HG02970 (cell line): ENCODE data around the gene ALK.

Experiments used
- ATAC-seq: cut with Tn5 transposase; IDR thresholded peaks from one replicate; pipeline ENCODE4 v1.9.1; 2021; ENCODE audit warnings: mild to moderate bottlenecking, moderate library complexity, moderate number of reproducible peaks; ENCODE audit not compliant: unreplicated experiment, low FRiP score

The ALK gene

GRCh38 chr2:29314816-29315571 is 606.4 kb downstream of the ALK start:
- ATAC-seq = peak; percentile 54

GRCh38 chr2:29311458-29311857 is 609.9 kb downstream of the ALK start:
- ATAC-seq = no peak

- ATAC-seq = no peak
Measured at GRCh38 chr2:29310650-29311348, 610.6 kb downstream of the ALK start.

- no peak for ATAC-seq
Measured at GRCh38 chr2:29309090-29310029, 612.0 kb downstream of the ALK start.

- ATAC-seq = no peak
Measured at GRCh38 chr2:29308366-29308765, 613.0 kb downstream of the ALK start.

DNA sequence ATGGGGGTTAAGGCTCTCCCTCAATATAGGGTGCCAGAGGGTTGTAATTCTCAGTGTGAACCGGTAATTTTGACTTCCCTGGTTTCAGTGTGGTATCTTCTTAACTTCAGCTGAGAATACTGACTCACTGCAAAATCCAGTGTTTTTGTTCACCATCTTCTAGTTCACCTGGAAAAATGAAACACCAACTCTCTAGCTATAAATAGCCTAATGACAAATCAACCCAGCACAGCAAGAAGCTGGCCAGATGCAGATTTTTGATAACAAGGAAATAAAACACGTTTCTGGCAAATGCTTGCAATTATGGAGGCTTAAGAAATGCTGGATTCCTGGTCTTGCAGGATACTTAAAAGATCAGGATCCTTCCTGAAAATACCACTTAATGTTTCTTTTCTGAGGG is 613.9 kb downstream of the ALK start:
- no peak for ATAC-seq

- no peak for ATAC-seq
Measured at GRCh38 chr2:29305762-29306161, 615.6 kb downstream of the ALK start.

DNA sequence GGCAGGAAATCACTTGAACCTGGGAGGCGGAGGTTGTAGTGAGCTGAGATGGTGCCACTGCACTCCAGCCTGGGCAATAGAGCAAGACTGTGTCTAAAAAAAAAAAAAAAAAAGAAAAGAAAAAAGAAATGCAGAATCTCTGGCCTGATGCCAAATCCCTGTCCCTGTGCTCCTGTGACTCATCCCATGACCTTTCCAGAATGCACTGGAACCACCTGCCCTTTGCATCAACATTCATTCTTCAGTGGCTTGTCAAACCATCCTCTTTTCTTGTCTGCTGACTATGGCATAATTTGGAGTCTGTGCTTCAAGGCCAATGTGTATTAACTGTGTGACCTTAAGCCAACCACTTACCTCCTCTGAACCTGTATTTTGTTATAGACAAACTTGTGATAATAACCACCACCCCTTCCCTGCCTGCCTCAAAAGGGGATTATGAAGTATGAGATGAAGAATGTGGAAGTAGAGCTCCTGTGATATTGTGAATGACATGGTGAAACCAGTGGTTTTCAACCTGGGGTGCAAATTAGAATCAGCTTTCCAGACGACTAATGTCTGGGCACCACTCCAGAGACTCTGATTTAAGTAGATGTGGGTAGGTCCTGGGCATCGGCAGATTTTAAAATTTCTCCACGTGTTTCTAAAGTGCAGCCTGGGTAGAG is 616.9 kb downstream of the ALK start:
- ATAC-seq = no peak

- no peak for ATAC-seq
Measured at GRCh38 chr2:29296585-29296984, 624.8 kb downstream of the ALK start.

GRCh38 chr2:29295845-29296244 is 625.5 kb downstream of the ALK start:
- ATAC-seq = no peak

- ATAC-seq = no peak
Measured at GRCh38 chr2:29293830-29294438, 627.5 kb downstream of the ALK start.

- ATAC-seq = no peak
Measured at GRCh38 chr2:29290293-29291047, 630.9 kb downstream of the ALK start.

DNA sequence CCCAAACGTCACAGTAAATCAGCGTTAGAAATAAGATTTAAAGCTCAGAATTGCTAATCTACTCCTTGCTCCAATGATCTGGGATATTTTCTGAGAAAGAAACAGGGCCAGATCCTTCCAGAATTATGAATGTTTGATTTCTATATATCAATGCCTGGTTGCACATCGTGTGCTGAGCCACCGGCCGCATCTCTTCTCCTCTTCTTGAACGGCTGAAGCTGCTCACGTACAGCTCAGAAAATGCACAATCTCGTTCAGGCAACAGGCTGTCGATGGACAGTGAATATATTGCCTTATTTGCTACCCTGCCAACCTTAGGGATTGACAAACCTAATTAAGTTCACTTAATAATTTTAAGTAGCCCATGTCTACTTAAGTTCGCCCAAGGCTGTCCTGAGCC is 636.7 kb downstream of the ALK start:
- no peak for ATAC-seq

DNA sequence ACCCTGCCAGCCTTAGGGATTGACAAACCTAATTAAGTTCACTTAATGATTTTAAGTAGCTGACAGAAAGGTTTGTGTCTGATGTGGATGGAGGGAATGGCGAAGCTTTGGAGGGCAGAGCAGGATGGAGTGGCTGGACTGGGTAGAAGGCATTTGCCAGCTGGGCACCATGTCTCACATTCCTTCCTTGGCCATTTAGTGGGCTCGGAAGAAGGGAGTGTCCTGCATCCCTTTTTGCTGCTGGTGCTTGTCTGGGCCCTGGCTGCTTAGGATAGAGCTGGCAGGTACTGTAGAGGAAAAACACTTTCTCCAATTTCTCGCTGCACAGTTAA is 639.5 kb downstream of the ALK start:
- ATAC-seq = no peak

GRCh38 chr2:29281086-29281915 is 640.1 kb downstream of the ALK start:
- no peak for ATAC-seq

DNA sequence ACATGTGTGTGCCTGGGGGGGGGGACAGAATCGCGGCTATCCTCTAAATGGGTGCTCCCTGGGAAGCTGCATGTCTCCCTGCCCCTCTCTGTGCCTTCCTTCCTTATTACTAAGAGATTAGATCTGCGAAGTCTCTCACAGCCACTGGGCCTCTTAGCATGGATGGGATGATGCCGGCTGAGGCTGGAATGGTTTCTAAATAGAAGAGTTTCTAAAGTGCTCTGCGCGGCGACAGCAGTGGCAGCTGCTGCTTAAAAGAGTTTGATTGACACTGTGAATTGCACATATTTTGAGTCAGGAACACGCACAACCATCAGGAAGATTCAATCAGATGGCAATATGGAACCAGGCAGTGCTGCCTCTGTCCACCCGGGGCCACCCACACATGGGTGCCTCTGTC is 642.4 kb downstream of the ALK start:
- ATAC-seq = no peak

- ATAC-seq = no peak
Measured at GRCh38 chr2:29276151-29276550, 645.2 kb downstream of the ALK start.

GRCh38 chr2:29275186-29275585 is 646.2 kb downstream of the ALK start:
- no peak for ATAC-seq
